Left renal cortex interstitium (tissue), 4 donors: ENCODE results near the gene TJP2. TPM values are rescaled to one million over a fixed set of nuclear protein-coding genes. Genes with fewer than 3 reads are reported as not detected.
"Not testable (repeated sequence)": the region's sequence is repeated elsewhere in the genome, so short reads cannot be mapped to it uniquely, and the experiment has no call there.

Experiments
- DNase-seq, 4 donors: peaks; one replicate each; pipeline ENCODE4 v3.0.0-alpha.2; 2013; ENCODE audit warnings: low read depth in 4 of 4, low spot score in 2 of 4, missing footprints in 1 of 4
- polyA plus RNA-seq, 4 donors: library from polyadenylated mRNA; unstranded; fragments of 120-200 nt; gene quantifications; one replicate each; pipeline ENCODE4 v1.2.1, GENCODE V29; 2013; ENCODE audit not compliant: insufficient read length in 4 of 4

TJP2 gene
- polyA plus RNA-seq, 4 donors, result 82.8 to 108 (median 99.3) TPM

DNA sequence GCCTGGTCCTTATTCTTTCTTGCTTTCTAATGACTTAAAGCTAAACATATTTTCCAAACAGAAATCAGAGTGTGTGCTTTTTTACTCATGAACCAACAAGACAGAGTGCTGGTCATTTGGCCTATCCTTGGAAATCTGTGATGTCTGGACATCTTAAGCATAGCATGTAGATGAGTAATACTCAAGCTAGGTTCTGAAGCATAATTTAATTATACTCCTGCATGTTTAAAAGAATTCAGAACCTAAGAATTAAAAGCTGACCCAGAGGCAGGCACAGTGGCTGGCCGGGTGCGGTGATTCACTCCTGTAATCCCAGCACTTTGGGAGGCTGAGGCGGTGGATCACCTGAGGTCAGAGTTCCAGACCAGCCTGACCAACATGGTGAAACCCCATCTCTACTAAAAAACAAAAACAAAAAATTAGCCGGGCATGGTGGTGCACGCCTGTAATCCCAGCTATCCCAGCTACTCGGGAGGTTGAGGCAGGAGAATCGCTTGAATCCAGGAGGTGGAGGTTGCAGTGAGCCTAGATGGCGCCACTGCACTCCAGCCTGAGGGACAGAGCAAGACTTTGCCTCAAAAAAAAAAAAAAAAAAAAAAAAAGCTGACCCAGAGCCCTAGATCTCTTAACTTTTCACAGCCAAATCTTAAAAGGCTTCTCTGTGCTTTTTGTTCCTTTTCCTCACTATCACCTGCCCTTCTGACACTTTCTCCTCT lies 16.2 kb upstream of the TJP2 start:
- DNase-seq, result no peak

DNA sequence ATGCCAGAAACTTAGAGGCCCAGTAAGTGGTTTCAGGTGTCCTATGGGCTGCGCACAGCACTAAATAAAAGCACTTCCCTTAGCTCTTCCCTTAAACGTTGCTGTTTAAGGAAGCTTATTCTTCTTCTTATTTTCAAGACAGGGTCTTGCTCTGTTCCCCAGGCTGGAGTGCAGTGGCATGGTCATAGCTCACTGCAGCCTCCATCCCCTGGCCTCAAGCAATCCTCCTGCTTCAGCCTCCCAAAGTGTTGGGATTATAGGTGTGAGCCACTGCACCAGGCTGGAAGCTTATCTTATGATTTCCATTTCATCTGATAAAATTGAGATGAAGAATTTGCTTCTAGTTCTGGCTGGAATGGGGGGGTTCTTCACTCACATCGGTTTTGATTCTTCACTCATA lies 15.6 kb upstream of the TJP2 start:
- DNase-seq, result no peak

DNA sequence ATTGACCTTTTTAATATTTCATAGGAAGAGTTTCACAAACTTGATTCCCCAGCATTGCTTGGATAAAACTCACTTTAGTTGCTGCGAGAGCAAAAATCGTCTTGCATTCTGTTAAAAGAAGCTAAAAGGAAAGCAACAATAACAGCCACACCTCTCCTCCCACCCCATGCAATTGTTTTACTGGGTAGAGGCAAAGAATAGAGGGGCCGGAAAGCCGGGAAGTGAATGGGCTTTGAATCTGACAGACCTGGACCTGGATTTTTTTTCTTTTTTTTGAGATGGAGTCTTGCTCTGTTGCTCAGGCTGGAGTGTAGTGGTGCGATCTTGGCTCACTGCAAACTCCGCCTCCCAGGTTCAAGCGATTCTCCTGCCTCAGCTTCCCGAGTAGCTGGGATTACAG lies 9.5 kb upstream of the TJP2 start:
- not testable (repeated sequence) for DNase-seq

DNA sequence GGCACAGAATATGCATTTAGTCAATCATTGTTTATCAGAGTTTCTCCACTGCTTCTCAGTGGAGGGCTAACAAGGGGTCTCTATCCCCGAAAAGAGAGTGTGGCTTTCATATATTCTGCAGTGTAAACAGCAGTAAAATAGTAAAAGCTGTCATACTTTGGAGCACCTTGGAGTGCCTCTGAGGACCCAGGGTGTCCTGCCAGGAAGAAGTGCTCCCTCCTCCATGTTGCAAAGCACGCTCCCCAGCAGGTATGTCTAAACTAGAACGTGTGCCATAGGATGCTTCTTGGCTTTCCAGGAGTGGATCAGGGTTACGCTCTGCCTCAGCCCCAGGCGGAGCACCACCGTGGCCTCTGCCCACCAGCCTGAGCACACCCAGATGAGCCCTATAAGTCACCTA lies 8.5 kb upstream of the TJP2 start:
- no peak for DNase-seq

DNA sequence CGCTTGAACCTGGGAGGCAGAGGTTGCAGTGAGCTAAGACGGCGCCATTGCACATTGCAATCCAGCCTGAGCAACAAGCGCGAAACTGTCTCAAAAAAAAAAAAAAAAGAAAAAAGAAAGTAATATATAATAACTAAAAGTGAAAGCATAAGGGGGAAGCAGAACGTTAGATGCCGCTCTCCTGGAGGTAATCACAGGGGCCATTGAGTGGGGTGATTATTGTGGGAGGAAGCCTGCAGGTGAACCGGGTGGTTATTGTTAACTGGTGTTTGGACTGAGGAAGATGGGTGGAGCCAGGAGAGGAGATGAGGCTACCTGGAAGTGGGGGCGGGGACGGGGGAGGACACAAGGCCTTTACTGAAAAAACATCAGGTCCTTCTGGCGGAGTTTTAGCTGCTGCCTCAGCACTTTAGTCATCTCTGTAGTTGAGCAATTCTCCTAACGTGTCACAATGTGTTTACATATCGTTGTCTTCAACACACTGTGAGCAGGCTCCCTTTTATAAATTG lies 5.3 kb upstream of the TJP2 start:
- DNase-seq, result no peak

DNA sequence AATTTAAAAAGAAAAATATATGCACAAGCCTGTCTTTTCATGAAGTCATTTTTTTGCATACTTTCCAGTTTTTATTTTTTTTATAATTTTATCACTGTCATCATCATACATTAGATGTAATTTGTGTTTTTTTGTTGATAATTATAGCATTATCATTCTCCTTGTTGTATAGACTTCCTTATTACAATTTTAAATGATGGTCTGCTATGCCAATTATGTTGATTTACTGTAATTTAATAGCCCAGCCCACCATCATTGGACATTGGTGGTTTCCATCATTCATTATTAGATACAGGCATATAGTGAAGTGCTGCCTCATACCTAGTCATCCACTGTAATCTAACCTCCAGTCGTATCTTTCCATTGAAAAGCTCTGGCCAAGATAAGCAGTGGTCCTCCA lies 3.8 kb upstream of the TJP2 start:
- no peak for DNase-seq

DNA sequence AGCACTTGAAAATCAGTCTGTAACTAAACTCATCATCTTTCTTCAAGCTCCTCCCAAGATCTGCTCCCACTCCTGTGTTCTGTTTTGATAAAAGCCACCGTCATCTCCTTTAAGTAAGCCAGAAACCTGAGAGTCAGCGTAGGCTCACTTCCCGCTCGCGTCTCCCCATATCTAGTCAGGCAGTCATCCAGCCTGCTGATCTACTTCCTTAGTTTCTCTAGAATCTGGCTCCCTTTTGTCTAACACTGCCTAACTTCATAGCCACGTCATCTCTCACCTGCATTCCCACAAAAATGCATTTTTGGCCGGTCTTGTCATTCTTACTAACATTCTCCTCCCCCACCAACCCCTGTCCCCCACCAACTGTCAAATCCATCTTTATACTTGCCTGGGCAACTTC lies 3.0 kb upstream of the TJP2 start:
- DNase-seq, result no peak

DNA sequence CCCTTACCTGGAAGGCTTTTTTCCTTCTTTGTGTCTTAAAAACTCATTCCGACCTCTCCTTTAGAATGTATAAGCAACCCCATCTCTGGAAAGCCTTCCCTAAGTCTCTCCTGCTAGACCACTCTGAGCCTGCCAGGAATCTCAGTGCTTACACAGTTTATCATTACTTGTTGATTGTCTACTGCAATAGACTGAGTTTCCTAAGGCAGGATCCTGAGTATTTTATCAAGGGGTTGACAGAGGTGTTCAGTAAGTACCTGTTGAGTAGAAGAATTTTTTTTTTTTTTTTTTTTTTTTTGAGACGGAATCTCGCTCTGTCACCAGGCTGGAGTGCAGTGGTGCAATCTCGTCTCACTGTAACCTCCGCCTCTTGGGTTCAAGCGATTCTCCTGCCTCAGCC lies 2.6 kb upstream of the TJP2 start:
- DNase-seq, result no peak

DNA sequence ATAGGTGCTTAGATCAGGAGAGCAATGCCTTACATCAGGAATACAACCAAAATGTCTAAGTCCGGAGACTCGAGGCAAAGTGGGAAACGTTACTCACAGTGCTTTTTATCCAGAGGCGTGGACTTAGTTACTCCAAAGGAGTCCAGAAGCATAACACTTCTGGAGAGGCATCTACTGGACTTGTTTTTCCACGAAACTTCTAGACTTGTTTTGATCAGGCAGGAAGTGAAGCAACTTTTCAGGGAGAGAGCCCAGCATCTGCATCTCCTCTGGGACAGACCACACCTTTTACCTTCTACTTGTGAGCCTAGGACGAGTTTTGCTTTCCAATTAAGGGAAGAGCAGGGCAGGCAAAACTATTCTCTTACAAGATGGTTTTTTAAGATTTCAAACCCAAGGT lies 1.2 kb upstream of the TJP2 start:
- no peak for DNase-seq

DNA sequence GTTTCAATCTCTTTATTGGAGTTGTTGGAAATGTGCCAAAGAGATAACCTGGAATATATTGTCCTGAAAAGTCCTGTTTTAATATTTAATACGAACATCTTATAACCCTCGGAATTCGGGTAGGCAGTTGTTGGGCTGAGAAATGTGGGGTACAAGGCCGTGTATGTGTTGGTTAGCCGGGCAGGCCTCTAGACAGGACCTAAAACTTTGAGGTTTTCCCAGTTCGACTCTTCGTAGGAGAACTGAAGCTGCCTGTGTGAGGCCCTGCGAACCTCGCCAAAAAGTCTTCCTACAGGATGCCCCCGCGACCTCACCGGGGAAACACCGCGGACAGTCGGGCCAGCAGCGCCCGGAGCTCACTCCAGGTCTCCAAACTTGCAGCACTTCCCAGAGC lies 583 bp upstream of the TJP2 start:
- DNase-seq, result no peak

DNA sequence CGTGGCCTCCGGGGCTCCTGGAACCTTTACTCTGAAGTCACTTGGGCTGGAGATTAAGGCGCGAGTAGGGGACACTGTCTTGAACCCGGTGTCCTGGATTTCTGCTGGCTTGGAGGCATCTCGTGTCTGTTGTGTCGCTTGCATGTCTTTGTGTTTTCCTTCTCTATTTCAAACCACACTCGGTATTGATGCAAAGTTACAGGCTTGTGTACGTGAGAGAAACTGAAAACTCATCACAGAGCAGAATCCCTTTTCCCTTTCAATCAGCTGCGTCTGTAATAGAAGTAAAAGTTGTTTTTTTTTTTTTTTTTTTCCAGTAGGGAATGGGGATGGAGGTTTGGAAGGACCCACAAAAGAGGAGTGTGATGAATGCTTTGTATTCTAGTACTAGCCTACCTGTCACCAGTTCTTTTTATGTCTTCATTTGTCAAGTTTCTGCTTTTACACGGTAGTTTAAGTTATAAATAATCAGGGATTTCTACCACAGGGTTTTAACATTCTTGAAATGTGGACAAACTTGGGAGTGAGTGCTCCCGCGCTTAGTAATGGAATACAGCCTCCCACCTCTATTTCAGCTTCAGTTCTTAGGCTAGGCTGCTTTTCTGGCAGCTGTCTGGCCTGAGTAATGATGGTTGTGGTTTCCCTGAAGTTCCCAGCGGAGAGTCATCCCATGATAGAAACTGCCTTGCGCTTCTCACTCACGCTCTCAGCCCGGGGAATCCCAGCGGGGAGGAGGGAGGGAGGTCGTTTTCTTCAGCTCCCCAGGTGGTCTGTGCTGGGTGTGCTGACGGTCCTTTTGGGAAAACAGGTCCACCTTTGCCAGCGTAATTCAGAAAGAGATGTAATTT lies 763 bp downstream of the TJP2 start:
- no peak for DNase-seq

DNA sequence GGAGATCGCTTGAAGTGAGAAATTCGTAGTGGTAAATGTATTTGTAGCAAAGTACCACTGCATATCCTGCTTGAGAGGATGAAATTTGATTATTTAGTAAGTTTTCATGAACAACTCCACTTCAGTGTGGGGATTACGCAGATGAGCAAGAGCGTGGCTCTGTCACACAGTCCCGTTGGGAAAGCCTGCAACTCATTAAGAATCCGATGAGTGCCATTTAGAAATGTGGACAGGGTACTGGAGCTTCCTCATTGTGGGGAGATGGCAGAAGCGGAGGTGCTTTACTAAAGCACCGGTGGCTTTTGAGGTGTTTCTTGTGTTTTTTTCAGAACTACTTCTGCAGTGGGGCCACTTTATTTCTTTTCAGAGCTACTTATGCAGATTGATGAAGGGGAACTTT lies 1.4 kb downstream of the TJP2 start:
- no peak for DNase-seq

DNA sequence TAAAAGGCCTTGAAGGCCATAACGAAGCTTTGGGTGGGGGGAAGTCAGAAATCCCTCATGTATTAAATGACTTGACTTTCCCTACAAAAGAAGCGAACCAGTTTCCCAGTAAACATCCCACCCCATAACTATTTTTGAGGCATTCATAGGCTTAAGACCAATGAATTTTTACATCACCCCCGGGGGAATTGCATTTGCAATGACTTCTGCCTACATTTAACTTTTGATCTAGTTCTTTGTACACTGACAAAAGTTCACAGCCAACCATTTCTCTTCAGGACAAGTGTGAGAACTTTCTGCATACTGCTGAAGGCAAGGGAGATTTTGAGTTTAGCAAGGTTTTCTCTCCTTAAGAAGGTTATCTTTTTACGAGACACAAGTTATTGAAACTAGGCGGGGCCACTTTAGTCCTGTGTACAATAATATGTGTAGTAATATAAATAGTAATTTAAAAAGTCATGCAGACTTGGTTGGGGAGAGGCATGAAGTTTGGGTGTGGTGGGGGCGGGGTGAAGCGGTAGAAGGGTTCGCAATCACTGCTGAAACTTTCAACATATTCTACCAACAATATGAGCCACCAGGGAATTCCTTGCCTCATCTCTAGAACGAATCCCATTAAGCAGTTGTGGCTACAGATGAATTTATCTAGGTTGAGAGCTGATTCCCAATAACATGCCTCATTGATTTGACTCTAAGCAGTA lies 2.5 kb downstream of the TJP2 start:
- no peak for DNase-seq

DNA sequence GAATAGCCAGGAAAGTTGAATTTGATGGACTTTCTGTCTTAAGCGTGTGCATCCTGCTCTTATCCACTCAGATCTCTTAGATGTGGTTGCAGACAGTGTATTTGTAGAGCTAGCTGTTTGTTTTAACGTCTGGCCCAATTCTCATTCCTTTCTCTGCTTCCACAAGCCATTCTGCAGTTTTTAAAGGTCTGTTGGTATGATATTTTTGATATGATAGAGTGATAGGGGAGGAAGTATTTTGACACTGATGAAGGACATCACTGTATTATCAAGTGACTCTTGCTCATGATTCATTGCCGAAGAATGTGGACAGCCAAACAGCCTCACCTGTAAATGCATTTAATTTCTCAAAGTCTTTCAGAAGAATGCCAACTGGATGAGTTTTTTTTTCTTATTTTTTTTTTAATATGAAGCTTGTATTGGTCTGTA lies 4.5 kb downstream of the TJP2 start:
- no peak for DNase-seq

DNA sequence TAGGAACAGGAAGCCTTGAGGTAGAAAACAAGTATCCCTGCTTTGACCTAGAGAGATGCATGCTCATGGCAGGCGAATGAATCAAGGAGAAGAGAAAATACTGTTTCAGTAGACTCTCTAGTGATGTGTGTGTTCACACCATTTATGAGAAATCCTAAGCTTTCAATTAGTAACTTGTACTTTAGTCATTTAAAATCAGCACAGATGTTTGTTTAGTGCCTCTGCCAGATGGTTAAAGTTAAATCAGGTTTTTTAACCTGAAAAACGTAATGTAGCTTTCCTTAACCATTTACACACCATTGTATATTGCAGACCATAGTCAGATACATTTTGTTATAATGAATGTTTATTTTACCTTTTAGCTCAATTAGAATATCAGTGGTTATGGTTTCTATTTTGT lies 5.0 kb downstream of the TJP2 start:
- no peak for DNase-seq

DNA sequence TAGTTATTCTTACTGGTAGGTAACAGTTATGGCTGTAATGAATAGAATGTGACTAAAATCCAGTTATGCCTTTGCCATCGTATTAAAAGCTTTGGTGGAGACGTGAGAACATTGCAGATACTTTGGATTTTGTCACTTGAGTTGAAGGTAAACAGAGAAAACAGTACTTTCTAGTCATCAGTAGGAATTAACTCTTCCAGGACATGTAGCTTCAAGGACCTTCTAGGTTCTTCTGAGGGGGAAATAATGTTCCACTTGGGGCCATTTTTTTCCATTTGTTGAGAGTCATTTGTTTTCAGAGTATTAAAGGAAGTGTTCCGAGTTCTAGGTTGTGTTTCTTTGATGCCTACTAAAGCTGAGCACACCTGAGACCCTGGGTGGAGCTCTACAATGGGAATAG lies 6.1 kb downstream of the TJP2 start:
- no peak for DNase-seq

DNA sequence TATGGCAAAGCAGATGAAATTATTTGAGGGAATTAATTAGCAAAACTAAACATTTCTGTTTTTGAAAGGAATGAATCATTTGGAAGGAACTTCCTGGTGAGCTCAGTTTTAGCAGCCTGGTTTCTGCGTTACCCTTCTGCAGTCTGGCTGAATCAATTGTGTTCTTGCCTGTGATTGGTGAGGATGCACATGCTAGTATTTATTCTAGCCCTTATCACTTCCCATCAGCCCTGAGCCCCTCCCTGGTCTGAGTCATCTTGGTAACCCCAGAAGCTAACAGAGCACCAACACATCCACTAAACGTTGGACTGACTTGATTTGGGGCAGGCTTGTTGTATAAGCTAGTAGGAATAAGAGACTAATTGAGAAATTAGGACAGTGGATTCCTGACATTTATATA lies 6.6 kb downstream of the TJP2 start:
- DNase-seq, result no peak

DNA sequence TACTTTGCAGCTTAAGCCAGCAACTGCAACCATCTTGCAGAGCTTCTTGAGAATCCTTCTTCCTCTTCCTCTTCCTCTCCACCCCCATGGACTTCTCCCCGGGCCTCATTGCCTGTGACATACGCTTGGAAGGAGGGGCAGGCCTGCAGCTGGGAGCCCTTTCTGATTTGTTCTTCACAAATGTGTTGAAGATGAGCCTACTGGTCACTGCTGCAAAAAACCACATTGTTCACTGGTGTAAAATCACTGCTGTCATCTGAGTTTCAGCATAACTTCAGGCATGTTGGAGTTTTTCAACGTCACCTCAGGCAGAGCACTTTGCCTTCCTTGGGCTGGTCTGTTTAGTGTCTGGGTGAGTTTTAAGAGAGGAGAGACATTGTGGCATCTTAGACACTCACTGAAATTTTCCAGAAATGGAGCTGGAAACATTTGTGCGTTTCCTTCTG lies 7.9 kb downstream of the TJP2 start:
- DNase-seq, result no peak

DNA sequence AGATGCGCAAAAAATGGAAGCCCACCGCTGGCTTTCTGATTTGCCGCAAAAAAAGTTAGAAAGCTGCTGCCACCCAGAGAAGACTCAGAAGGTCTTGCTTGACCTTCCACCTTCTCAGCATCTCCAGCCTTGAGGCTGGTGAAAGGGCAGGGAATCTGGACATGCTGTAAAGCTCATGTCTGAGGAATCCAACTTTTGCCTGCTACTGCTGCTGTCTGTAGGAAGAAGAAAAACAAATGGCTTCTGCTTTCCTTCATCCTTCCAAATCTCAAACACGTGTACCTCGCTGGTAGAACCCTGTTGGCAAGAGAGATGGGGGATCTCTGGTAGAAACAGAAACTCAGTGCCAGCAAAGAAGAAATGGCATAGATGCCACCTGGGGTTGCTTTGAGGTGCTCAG lies 10.2 kb downstream of the TJP2 start:
- no peak for DNase-seq

DNA sequence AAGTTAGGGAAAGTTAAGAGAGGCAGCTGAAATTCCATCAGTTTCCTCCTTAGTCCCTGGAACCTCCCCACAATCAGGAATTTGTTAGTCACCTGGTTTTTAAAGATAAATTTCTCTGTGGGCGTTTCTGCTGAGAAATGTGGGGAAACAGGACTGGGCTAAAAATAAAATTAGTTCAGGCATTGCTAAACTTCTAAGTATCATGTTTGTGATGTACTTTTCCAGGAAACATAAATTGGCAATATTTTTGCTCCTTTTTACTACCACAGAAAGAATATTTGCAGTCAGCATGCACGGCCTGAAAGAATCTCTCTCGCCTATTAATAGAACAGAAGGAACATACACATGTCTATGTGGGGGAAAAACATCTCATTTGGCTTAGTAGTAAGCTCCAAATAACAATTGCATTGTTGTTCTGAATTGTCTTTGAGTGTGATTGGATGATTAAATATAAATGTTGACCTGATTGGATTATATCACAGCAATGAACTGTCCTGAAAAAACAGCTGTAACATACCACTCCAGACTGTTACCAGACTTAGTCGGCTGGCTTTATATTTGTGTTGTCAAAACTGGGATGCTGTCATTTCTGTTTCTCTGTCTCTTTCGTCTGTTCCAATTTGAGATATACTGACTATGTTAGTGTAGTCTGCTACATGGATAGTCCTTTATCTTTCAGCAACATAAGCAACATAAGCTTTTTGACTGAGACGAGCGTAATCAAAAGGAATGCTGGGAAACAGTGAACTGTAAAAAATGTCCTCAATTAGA lies 12.9 kb downstream of the TJP2 start:
- no peak for DNase-seq

DNA sequence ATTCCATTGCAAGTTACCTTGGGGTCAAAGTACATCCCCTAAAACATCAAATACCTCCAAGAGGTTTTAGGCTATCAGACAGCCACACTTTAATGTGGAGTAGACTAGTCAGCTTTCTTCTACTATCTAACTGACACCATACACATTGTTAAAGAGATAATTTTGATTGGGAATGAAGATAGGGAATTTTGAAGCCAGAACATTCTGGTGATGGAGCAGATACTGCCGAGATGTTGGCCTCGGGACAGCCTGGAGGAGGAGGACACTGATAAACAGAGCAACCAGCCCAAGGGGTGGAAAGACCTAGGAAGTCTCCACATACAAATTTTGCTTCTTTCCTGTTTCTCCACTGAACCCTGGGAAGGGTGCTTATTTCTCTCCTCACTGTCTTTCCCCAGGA lies 14.9 kb downstream of the TJP2 start:
- DNase-seq, result no peak
